GM19193 (cell line): ENCODE results near the gene PCDHA10.

ENCODE experiments used
- POLR2A ChIP-seq: IDR thresholded peaks from 4 replicates; pipeline ENCODE4 v1.6.1; 2011; ENCODE audit not compliant: insufficient read depth, insufficient read length; ENCODE audit errors: extremely low read depth

The PCDHA10 gene, protein sequence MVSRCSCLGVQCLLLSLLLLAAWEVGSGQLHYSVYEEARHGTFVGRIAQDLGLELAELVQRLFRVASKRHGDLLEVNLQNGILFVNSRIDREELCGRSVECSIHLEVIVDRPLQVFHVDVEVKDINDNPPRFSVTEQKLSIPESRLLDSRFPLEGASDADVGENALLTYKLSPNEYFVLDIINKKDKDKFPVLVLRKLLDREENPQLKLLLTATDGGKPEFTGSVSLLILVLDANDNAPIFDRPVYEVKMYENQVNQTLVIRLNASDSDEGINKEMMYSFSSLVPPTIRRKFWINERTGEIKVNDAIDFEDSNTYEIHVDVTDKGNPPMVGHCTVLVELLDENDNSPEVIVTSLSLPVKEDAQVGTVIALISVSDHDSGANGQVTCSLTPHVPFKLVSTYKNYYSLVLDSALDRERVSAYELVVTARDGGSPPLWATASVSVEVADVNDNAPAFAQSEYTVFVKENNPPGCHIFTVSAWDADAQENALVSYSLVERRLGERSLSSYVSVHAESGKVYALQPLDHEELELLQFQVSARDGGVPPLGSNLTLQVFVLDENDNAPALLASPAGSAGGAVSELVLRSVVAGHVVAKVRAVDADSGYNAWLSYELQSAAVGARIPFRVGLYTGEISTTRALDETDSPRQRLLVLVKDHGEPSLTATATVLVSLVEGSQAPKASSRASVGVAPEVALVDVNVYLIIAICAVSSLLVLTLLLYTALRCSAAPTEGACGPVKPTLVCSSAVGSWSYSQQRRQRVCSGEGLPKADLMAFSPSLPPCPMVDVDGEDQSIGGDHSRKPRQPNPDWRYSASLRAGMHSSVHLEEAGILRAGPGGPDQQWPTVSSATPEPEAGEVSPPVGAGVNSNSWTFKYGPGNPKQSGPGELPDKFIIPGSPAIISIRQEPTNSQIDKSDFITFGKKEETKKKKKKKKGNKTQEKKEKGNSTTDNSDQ

DNA sequence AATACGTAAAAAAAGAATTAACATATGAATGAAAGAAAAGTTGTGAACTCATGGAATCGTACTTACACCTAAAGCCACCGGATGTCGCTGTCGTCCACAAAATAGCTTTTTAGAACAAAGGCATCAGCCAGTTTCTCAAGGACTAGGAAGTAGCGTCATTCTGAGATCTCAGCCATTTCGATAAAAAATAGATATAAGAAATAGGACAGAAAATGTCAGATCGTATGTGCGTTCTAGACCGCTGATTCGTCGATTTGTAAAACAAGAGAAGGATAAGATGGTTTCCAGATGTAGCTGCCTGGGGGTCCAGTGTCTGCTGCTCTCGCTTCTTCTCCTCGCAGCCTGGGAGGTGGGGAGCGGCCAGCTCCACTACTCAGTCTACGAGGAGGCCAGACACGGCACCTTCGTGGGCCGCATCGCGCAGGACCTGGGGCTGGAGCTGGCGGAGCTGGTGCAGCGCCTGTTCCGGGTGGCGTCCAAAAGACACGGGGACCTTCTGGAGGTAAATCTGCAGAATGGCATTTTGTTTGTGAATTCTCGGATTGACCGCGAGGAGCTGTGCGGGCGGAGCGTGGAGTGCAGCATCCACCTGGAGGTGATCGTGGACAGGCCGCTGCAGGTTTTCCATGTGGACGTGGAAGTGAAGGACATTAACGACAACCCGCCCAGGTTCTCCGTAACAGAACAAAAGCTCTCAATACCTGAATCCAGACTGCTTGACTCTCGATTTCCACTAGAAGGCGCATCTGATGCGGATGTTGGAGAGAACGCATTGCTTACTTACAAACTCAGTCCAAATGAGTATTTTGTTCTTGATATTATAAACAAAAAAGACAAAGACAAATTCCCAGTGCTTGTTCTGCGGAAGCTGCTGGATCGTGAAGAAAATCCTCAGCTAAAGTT, at the start of gene PCDHA10:
Gene PCDHA10, plus strand, starts transcription at position 126 of the 903 bp plus-strand sequence. Its CDS starts 152 bp downstream, at position 278.
- no peak for TF ChIP-seq POLR2A

DNA sequence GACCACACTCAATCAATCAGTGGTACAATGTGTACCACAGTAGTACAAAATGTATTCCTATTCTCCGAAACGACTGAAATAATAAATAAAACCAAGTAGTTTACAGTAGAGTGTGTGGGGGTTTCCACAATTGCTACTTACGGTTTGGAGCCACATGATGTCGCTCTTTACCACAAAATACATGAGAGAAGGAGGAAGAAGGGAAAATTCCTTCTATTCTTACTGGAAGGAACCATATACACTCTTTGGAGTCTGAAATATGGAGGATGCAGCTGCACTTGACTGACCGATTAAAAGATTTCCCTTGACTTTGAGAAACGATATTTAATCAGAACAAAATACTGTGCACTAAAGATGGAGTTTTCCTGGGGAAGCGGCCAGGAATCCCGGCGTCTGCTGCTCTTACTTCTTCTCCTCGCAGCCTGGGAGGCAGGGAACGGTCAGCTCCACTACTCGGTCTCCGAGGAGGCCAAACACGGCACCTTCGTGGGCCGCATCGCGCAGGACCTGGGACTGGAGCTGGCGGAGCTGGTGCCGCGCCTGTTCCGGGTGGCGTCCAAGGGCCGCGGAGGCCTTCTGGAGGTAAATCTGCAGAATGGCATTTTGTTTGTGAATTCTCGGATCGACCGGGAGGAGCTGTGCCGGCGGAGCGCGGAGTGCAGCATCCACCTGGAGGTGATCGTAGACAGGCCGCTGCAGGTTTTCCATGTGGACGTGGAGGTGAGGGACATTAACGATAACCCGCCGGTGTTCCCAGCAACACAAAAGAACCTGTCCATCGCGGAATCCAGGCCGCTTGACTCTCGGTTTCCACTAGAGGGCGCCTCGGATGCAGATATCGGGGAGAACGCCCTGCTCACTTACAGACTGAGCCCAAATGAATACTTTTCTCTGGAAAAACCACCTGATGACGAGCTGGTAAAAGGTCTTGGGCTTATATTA, 48.6 kb upstream of the PCDHA10 start, which contains the start of gene PCDHA4:
Gene PCDHA4, plus strand, starts transcription at position 235 of the 942 bp plus-strand sequence.
- TF ChIP-seq POLR2A, result no peak

DNA sequence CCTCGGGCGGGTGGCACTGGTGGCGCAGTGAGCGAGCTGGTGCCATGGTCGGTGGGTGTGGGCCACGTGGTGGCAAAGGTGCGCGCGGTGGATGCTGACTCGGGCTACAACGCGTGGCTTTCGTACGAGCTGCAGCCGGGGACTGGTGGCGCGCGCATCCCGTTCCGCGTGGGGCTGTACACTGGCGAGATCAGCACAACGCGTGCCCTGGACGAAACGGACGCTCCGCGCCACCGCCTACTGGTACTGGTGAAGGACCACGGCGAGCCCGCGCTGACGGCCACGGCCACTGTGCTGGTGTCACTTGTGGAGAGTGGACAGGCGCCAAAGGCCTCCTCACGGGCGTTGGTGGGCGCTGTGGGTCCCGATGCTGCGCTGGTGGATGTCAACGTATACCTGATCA, 46.8 kb upstream of the PCDHA10 start:
- TF ChIP-seq POLR2A, result no peak

DNA sequence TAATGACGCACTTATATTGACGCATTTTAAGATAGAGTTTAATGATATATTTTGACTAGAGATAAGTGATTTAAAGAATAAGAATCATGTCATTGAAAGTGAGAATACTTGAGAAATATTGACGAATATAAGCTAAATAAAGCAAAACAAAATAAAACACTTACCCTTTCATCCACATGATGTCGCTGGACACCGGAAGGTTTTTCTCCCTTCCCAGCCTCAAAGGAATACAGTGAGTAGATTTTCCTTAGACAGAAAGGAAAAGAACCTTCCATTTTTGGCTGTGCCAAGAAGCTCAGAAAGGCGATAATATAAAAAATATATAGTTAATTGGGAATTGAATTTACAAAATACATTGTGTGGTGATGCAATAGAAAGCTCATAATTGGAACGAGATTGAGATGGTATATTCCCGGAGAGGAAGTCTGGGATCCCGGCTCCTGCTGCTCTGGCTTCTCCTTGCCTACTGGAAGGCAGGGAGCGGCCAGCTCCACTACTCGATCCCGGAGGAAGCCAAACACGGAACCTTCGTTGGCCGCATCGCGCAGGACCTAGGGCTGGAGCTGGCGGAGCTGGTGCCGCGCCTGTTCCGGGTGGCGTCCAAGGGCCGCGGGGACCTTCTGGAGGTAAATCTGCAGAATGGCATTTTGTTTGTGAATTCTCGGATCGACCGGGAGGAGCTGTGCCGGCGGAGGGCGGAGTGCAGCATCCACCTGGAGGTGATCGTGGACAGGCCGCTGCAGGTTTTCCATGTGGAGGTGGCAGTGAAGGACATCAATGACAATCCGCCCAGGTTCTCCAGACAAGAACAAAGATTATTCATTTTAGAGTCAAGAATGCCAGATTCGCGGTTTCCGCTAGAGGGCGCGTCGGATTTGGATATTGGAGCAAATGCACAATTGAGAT, 34.1 kb upstream of the PCDHA10 start, which contains the start of gene PCDHA5:
Gene PCDHA5, plus strand, starts transcription at position 239 of the 906 bp plus-strand sequence.
- no peak for TF ChIP-seq POLR2A

DNA sequence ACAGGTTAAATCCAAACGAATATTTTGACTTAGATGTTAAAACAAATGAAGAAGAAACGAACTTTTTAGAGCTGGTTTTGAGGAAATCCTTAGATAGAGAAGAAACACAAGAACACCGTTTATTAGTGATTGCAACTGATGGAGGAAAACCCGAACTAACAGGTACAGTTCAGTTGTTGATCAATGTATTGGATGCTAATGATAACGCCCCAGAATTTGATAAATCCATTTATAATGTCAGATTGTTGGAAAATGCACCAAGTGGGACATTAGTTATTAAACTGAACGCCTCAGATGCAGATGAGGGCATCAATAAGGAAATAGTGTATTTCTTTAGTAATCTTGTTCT, 33.4 kb upstream of the PCDHA10 start:
- no peak for TF ChIP-seq POLR2A

DNA sequence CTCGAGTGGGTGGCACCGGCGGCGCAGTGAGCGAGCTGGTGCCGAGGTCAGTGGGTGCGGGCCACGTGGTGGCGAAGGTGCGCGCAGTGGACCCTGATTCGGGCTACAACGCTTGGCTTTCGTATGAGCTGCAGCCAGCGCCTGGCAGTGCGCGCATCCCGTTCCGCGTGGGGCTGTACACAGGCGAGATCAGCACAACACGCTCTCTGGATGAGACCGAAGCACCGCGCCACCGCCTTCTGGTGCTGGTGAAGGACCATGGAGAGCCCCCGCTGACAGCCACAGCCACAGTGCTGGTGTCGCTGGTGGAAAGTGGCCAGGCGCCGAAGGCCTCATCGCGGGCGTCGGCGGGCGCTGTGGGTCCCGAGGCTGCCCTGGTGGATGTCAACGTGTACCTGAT, 32.2 kb upstream of the PCDHA10 start:
- TF ChIP-seq POLR2A, result no peak

DNA sequence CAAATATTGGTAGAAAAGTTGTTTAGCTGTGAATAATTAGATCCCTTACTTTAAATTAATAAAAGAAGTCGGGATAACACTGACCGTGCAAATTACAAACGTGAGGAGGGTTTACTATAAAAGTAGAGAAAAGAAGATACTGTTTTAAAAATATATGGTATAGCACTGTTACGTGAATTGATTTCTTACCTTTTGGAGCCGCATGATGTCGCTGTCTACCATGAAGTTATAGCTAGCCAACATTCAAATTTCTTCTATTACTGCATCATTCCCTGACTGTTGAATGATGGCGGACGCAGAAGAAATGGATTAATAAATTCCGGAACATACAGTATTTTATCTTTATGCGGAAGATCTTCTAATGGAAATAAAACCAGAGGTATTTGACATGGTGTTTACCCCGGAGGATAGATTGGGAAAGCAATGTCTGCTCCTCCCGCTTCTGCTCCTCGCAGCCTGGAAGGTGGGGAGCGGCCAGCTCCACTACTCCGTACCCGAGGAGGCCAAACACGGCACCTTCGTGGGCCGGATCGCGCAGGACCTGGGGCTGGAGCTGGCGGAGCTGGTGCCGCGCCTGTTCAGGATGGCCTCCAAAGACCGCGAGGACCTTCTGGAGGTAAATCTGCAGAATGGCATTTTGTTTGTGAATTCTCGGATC, 27.9 kb upstream of the PCDHA10 start, which contains the start of gene PCDHA6:
Gene PCDHA6, plus strand, starts transcription at position 257 of the 658 bp plus-strand sequence. Its CDS starts 132 bp downstream, at position 389.
- TF ChIP-seq POLR2A, result no peak

DNA sequence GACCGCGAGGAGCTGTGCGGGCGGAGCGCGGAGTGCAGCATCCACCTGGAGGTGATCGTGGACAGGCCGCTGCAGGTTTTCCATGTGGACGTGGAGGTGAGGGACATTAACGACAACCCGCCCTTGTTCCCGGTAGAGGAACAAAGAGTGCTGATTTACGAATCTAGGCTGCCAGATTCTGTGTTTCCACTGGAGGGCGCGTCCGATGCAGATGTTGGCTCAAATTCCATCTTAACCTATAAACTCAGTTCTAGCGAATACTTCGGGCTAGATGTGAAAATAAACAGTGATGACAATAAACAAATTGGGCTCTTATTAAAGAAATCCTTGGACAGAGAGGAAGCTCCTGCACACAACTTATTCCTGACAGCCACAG, 27.3 kb upstream of the PCDHA10 start:
- TF ChIP-seq POLR2A, result no peak

DNA sequence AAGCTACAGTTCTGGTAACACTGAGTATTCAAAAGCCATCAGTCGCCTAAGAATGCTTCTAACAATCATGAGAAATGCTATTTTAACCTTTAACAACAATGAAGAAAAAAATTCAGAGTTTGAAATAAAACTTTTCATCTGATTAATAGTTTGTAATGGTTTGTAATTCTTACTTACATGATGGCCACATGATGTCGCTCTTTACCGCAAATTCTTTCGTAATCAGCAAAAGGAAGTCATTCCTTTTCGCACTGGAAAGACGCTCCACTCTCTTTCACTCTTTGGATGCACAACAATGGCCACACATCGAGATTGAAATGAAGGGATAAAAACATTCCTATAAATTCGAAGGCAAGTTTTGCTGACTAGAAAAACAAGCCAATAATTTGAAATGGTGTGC, 21.7 kb upstream of the PCDHA10 start, which contains the start of gene PCDHA7:
Gene PCDHA7, plus strand, starts transcription at position 277 of the 400 bp plus-strand sequence. Its CDS starts 115 bp downstream, at position 392.
- TF ChIP-seq POLR2A, result no peak

DNA sequence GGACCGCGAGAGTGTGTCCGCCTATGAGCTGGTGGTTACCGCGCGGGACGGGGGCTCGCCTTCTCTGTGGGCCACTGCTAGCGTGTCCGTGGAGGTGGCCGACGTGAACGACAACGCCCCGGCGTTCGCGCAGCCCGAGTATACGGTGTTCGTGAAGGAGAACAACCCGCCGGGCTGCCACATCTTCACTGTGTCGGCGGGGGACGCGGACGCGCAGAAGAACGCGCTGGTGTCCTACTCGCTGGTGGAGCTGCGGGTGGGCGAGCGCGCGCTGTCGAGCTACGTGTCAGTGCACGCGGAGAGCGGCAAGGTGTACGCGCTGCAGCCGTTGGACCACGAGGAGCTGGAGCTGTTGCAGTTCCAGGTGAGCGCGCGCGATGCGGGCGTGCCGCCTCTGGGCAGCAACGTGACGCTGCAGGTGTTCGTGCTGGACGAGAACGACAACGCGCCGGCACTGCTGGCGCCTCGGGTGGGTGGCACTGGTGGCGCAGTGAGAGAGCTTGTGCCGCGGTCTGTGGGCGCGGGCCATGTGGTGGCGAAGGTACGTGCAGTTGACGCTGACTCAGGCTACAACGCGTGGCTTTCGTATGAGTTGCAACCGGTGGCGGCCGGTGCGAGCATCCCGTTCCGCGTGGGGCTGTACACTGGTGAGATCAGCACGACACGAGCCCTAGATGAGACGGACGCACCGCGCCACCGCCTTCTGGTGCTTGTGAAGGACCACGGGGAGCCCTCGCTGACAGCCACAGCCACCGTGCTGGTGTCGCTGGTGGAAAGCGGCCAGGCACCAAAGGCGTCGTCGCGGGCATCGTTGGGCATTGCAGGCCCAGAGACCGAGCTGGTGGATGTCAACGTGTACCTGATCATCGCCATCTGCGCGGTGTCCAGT, 19.8 kb upstream of the PCDHA10 start:
- TF ChIP-seq POLR2A, result no peak
